UCSD-AML1 (cell line): ENCODE data around the gene NCMAP.
A peak's percentile ranks its signal among the peaks of the same experiment; 100 is the strongest.
"Not testable (repeated sequence)": the region's sequence is repeated elsewhere in the genome, so short reads cannot be mapped to it uniquely, and the experiment has no call there.

Experiments
- DNase-seq: peaks from one replicate; lab custom pipeline; 2025; ENCODE audit not compliant: unreplicated experiment; lab: John Stamatoyannopoulos, UW

Gene NCMAP

GRCh38 chr1:24541711-24542346, 14.1 kb upstream of the NCMAP start:
- peak; percentile 54 for DNase-seq

GRCh38 chr1:24544239-24544638, 11.6 kb upstream of the NCMAP start:
- DNase-seq, result no peak

- DNase-seq, result no peak
Measured at GRCh38 chr1:24545662-24546061, 10.2 kb upstream of the NCMAP start.

- DNase-seq, result no peak
Measured at GRCh38 chr1:24547195-24547594, 8.7 kb upstream of the NCMAP start.

- DNase-seq, result no peak
Measured at GRCh38 chr1:24548070-24548469, 7.8 kb upstream of the NCMAP start.

GRCh38 chr1:24549210-24549609, 6.7 kb upstream of the NCMAP start:
- DNase-seq, result not testable (repeated sequence)

GRCh38 chr1:24551290-24551959, 4.5 kb upstream of the NCMAP start:
- no peak for DNase-seq

- no peak for DNase-seq
Measured at GRCh38 chr1:24551960-24552571, 3.8 kb upstream of the NCMAP start.

GRCh38 chr1:24553931-24554330, 2.0 kb upstream of the NCMAP start:
- DNase-seq, result no peak

- DNase-seq, result no peak
Measured at GRCh38 chr1:24554714-24555113, 1.2 kb upstream of the NCMAP start.

- DNase-seq, result no peak
Measured at GRCh38 chr1:24556414-24556795, 518 bp downstream of the NCMAP start.

GRCh38 chr1:24557220-24557619, 1.3 kb downstream of the NCMAP start:
- no peak for DNase-seq

GRCh38 chr1:24557711-24558131, 1.8 kb downstream of the NCMAP start:
- peak; percentile 33 for DNase-seq

GRCh38 chr1:24558455-24558854, 2.6 kb downstream of the NCMAP start:
- DNase-seq, result no peak

GRCh38 chr1:24558902-24559791, 3.3 kb downstream of the NCMAP start:
- DNase-seq, result peak; percentile 50

- DNase-seq, result no peak
Measured at GRCh38 chr1:24560361-24560760, 4.5 kb downstream of the NCMAP start.

- DNase-seq, result no peak
Measured at GRCh38 chr1:24562625-24563024, 6.7 kb downstream of the NCMAP start.

- no peak for DNase-seq
Measured at GRCh38 chr1:24564695-24565094, 8.8 kb downstream of the NCMAP start.

GRCh38 chr1:24566236-24566867, 10.5 kb downstream of the NCMAP start:
- DNase-seq, result no peak

GRCh38 chr1:24567792-24568388, 12.0 kb downstream of the NCMAP start:
- DNase-seq, result peak; percentile 57

- DNase-seq, result no peak
Measured at GRCh38 chr1:24568475-24568874, 12.6 kb downstream of the NCMAP start.
